ENCODE data around the gene SCNN1B.

Gene SCNN1B

GRCh38 chr16:23408823-23409298 lies 106.8 kb downstream of the SCNN1B start:
- no peak for DNase-seq

GRCh38 chr16:23409522-23409921 lies 107.4 kb downstream of the SCNN1B start:
- DNase-seq = no peak

GRCh38 chr16:23410176-23410575 lies 108.1 kb downstream of the SCNN1B start:
- no peak for DNase-seq

DNA sequence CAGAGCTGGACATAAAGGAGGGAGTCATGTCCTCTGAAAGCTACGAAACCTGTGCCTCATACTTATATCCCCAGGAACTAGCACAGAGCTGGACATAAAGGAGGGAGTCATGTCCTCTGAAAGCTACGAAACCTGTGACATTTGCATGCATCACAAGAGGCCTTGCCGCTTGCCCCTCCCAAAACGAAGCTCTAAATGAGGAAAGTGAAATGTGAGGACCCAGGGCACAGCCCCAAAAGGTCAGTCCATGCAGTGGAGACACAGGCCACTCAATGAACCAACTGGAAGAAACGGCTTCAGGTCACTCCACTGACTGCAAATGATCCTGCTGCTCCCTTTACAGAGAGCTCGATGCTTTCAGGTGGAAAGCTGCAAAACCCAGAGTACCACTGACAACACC lies 112.6 kb downstream of the SCNN1B start:
- DNase-seq = no peak

GRCh38 chr16:23416816-23417215 lies 114.7 kb downstream of the SCNN1B start:
- no peak for DNase-seq

- DNase-seq = no peak
Observed at GRCh38 chr16:23420011-23420410, 117.9 kb downstream of the SCNN1B start.

DNA sequence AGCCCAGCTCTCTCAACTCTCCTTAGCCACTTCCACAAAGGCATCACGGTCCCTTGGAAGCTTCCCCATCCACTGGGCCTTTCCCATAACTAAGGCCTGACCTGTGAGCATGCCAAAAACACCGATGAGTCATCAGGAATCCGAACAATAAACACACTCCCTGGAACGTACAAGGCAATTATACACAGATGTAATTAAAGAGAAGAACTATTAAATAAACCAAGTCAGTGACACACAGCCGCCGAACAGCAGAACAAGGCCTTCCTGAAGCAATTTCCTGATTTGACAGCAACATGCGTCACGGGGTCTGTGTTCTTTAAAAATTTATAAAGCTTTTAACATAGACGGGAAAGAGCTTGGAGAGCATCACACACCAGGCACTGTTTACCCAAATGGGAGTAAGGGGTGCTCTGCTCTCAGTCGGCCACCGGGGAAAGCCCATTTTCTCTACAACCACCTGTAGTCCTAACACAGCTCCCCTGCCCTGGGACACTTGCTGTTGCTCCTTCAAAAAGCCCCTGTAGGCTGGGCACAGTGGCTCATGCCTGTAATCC lies 121.5 kb downstream of the SCNN1B start:
- DNase-seq = no peak

- DNase-seq = no peak
Observed at GRCh38 chr16:23424292-23424958, 122.3 kb downstream of the SCNN1B start.

DNA sequence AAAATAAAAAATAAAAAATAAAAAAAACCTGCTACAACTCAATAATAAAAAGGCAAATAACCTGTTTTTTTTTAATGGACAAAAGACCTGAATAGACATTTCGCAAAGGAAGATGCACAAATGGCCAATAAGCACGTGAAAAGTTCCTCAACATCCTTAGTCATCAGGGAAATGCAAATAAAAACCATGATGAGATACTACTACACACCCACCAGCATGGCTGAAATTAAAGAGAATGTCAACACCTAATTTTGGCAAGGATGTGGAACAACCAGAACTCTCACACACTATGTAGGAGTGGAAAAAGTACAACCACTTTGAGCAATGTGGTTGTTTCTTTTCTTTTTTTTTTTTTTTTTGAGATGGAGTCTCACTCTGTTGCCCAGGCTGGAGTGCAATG lies 126.2 kb downstream of the SCNN1B start:
- no peak for DNase-seq

Data from NCI-H1930 (cell line).